AG09309 (cell line): ENCODE data around the gene CPEB3.
"Not testable (repeated sequence)": the region's sequence is repeated elsewhere in the genome, so short reads cannot be mapped to it uniquely, and the experiment has no call there.

Experiments
- DNase-seq: peaks from one replicate; pipeline ENCODE4 v3.0.0-alpha.2; 2010; ENCODE audit warnings: low read depth
- H3K4me3 ChIP-seq: 2 replicates; pipeline ENCODE4 v1.5.1; 2011; ENCODE audit warnings: mild to moderate bottlenecking, low read depth, low read length, moderate library complexity; ENCODE audit not compliant: control insufficient read depth
- TF ChIP-seq, protein P1 (sequence below): IDR thresholded peaks from 2 replicates; pipeline ENCODE4 v1.5.1; 2011; ENCODE audit warnings: mild to moderate bottlenecking, low read depth, low read length, inconsistent platforms; ENCODE audit not compliant: insufficient read depth, control insufficient read depth; ENCODE audit errors: missing control alignments

CPEB3 gene

GRCh38 chr10:92054807-92055206 is 236.1 kb downstream of the CPEB3 start:
- TF ChIP-seq, protein P1, sequence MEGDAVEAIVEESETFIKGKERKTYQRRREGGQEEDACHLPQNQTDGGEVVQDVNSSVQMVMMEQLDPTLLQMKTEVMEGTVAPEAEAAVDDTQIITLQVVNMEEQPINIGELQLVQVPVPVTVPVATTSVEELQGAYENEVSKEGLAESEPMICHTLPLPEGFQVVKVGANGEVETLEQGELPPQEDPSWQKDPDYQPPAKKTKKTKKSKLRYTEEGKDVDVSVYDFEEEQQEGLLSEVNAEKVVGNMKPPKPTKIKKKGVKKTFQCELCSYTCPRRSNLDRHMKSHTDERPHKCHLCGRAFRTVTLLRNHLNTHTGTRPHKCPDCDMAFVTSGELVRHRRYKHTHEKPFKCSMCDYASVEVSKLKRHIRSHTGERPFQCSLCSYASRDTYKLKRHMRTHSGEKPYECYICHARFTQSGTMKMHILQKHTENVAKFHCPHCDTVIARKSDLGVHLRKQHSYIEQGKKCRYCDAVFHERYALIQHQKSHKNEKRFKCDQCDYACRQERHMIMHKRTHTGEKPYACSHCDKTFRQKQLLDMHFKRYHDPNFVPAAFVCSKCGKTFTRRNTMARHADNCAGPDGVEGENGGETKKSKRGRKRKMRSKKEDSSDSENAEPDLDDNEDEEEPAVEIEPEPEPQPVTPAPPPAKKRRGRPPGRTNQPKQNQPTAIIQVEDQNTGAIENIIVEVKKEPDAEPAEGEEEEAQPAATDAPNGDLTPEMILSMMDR, result no peak
- no peak overlapping the region for H3K4me3 ChIP-seq
- no peak for DNase-seq

DNA sequence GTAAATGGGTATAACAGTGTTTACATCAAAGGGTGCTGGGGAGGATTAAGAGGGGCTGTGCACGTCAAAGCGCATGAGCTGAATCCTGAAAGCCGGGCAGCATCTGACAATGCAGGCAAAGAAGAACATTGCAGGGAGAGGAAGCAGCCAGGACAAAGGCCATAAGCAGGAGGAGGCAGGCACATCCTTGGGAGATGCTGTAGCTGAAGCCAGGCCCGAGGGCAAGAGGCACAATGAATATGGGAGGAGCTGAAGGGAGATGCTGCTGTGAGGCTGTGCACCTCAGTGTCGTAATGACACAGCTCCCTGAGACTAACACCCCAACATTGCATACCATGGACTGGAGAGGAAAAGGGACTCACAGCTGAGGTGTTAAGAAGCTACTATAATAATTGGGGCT is 238.1 kb downstream of the CPEB3 start:
- DNase-seq, result no peak
- no peak overlapping the region for H3K4me3 ChIP-seq
- TF ChIP-seq, protein P1, result no peak

DNA sequence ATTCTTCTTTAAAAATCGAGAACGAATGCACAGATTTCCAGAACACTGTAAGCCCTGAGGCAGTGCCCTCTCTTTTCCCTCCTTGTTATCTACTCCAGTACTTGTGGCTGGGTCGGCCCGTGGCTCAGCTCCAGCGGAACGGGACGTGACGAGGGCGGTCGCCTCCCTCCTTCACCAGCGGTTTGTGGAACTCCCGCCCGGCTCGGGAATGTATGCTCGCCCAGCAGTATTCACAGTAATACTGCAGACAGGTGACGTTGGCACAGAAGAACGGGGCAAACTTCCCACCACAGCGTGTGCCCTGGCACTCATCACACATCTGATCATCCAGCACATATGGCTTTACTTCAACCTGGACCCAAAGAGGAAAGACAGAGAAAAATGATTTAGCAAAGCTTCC is 238.8 kb downstream of the CPEB3 start:
- DNase-seq, result no peak
- no peak overlapping the region for H3K4me3 ChIP-seq
- TF ChIP-seq, protein P1, result no peak

GRCh38 chr10:92047215-92047614 is 243.7 kb downstream of the CPEB3 start:
- DNase-seq, result no peak
- TF ChIP-seq, protein P1, result no peak
- no peak overlapping the region for H3K4me3 ChIP-seq

GRCh38 chr10:92045641-92046106 is 245.2 kb downstream of the CPEB3 start:
- TF ChIP-seq, protein P1, result no peak
- no peak overlapping the region for H3K4me3 ChIP-seq
- DNase-seq, result no peak

GRCh38 chr10:92042541-92042940 is 248.3 kb downstream of the CPEB3 start:
- TF ChIP-seq, protein P1, result no peak
- no peak overlapping the region for H3K4me3 ChIP-seq
- no peak for DNase-seq

GRCh38 chr10:92038949-92039348 is 251.9 kb downstream of the CPEB3 start:
- DNase-seq, result no peak
- TF ChIP-seq, protein P1, result no peak
- H3K4me3 ChIP-seq, result no peak overlapping the region

- DNase-seq, H3K4me3 ChIP-seq: not testable (repeated sequence)
Observed at GRCh38 chr10:92033070-92033469, 257.8 kb downstream of the CPEB3 start.
